ENCODE data around the gene ASPSCR1. TPM values are rescaled to one million over a fixed set of nuclear protein-coding genes. Genes with fewer than 3 reads are reported as not detected.
A peak's percentile ranks its signal among the peaks of the same experiment; 100 is the strongest.

Gene ASPSCR1
- total and polyA plus RNA-seq, 2 of the 13 experiments (the other 11 are each of a cell fraction or from before 2014, with no cell fraction given) = 274 to 314 TPM

GRCh38 chr17:81964081-81964849 lies 13.2 kb upstream of the ASPSCR1 start (continued):
- no peak for TF ChIP-seq MNT (IDR thresholded peaks at IDR 0.05)
- TF ChIP-seq ZNF326 (CRISPR knock-in tag; IDR thresholded peaks at IDR 0.05; ENCODE audit: borderline replicate concordance) = no peak
- peak; percentile 58 for TF ChIP-seq SALL1 (CRISPR knock-in tag; IDR thresholded peaks at IDR 0.05)
- no peak for TF ChIP-seq JUND (CRISPR knock-in tag; IDR thresholded peaks at IDR 0.05)
- 0 out of 2 replicates have a peak, but pooled peaks have one; percentile 22 for TF ChIP-seq ARNTL (CRISPR knock-in tag; IDR thresholded peaks at IDR 0.05)
- TF ChIP-seq ZBTB38 (CRISPR knock-in tag; IDR thresholded peaks at IDR 0.05) = 0 out of 2 replicates have a peak, but pooled peaks have one; percentile 54
- TF ChIP-seq ZNF749 (CRISPR knock-in tag; IDR thresholded peaks at IDR 0.05; ENCODE audit: borderline replicate concordance) = 0 out of 2 replicates have a peak, but pooled peaks have one; percentile 18
- no peak for TF ChIP-seq RELA (CRISPR knock-in tag; IDR thresholded peaks at IDR 0.05)
- no peak for TF ChIP-seq MTF1 (CRISPR knock-in tag; IDR thresholded peaks at IDR 0.05)
- no peak for TF ChIP-seq MLXIP (CRISPR knock-in tag; IDR thresholded peaks at IDR 0.05; ENCODE audit: borderline replicate concordance)
- TF ChIP-seq SRY (CRISPR knock-in tag; IDR thresholded peaks at IDR 0.05) = 0 out of 2 replicates have a peak, but pooled peaks have one; percentile 32
- TF ChIP-seq ERF (CRISPR knock-in tag; IDR thresholded peaks at IDR 0.05) = peak; percentile 47; the same call in 1 of the 2 replicates
- TF ChIP-seq SMAD3 (CRISPR knock-in tag; IDR thresholded peaks at IDR 0.05) = 0 out of 2 replicates have a peak, but pooled peaks have one; percentile 41
- TF ChIP-seq DNMT1 (CRISPR knock-in tag; IDR thresholded peaks at IDR 0.05) = no peak
- 0 out of 2 replicates have a peak, but pooled peaks have one; percentile 34 for TF ChIP-seq ZBTB43 (CRISPR knock-in tag; conservative IDR thresholded peaks at IDR 0.05)
- no peak for TF ChIP-seq SALL2 (CRISPR knock-in tag; IDR thresholded peaks at IDR 0.05)
- TF ChIP-seq NR3C1 (CRISPR knock-in tag; IDR thresholded peaks at IDR 0.05) = no peak
- no peak for TF ChIP-seq CREB1 (IDR thresholded peaks at IDR 0.05)
- TF ChIP-seq CREB1 (CRISPR knock-in tag; IDR thresholded peaks at IDR 0.05) = no peak
- peak; percentile 70 for TF ChIP-seq MED1 (CRISPR knock-in tag; IDR thresholded peaks at IDR 0.05)
- TF ChIP-seq FOXP1 (IDR thresholded peaks at IDR 0.05) = no peak
- TF ChIP-seq FOXP1 (CRISPR knock-in tag; IDR thresholded peaks at IDR 0.05) = peak; percentile 73
- TF ChIP-seq HDAC6 (IDR thresholded peaks at IDR 0.05; ENCODE audit: low read depth, low read length) = no peak
- TF ChIP-seq NR2F6 (IDR thresholded peaks at IDR 0.05) = no peak
- 0 out of 2 replicates have a peak, but pooled peaks have one; percentile 7 for TF ChIP-seq NR2F6 (CRISPR knock-in tag; IDR thresholded peaks at IDR 0.05)
- TF ChIP-seq ZNF235 (CRISPR knock-in tag; IDR thresholded peaks at IDR 0.05; ENCODE audit: borderline replicate concordance) = no peak
- TF ChIP-seq HOXA9 (CRISPR knock-in tag; IDR thresholded peaks at IDR 0.05; ENCODE audit: borderline replicate concordance) = no peak
- TF ChIP-seq ZNF510 (CRISPR knock-in tag; IDR thresholded peaks at IDR 0.05; ENCODE audit: low read depth) = no peak
